Activated CD4-positive, alpha-beta T cell treated with anti-CD3 and anti-CD28 coated beads for 24 hours (primary cell): Measurements from ENCODE around the gene GSTA5.
"Not testable (repeated sequence)": the region's sequence is repeated elsewhere in the genome, so short reads cannot be mapped to it uniquely, and the experiment has no call there.

Source experiments
- DNase-seq, 2 donors: peaks; one replicate each; pipeline ENCODE4 v3.0.0-alpha.2; 2020; ENCODE audit warnings: low read depth in 2 of 2

The GSTA5 gene

DNA sequence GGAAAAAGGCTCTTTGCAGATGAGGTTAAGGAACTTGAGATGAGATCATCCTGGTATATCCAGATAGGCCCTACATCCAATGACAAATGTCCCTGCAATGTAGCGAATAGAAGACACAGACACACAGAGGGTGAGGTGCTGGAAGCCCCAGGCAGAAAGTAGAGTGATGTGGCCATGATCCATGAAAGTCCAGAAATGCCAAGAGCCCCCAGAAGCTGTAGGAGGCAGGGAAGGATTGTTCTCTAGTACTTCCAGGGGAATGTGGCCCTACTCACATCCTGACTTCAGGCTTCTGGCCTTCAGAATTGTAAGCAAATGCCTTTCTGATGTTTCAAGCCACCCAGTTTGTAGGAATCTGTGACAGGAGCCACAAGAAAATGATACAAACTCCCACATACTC is 51.0 kb downstream of the GSTA5 start:
- DNase-seq, result not testable (repeated sequence)

DNA sequence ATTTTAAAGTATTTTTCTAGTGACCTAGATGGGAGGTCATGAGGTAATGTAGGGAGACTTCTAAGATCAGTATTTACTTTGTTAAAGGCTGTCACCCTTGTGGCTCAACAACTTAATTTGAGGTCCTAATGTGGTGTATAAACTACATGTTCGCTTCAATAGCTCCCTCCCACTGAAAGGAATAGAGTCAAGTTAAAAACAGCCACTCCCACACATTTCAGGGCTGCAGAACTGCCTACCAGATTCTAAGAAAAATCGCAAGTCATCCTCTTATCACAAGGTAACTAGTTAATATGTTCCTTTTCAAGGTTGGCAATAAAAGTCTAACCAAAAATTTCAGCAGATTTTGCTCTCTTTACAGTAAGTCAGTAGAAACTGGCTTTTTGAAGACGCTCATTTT is 52.1 kb downstream of the GSTA5 start:
- no peak for DNase-seq

GRCh38 chr6:52787917-52788316 is 52.7 kb downstream of the GSTA5 start:
- no peak for DNase-seq

GRCh38 chr6:52786249-52786956 is 54.2 kb downstream of the GSTA5 start:
- no peak for DNase-seq

DNA sequence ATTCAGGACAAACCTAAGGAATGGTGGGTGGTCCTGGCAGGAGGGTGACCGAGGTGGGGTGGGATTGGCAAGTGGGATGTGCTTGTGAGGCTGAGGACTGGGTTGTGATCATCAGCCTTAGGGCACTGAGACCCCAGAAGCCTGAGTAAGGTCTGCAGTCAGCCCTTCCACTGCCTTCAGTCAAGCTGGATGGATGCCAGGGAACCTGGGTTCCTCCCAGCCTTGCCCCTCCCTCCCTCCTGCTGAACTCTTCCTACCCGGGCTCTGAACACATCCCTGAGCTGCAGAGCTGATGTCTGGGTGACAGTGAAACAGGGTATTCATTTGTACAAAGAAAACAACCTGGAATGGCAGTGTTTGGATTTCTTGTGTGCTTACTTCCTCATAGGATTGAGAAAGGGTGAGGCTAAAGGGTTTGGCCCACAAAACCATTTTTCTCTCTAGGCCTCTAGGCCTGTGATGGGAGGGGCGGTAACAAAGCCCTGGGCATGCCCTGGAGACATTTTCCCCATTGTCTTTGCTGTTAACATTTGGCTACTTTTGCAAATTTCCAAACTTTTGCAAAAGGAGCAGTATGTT is 57.8 kb downstream of the GSTA5 start:
- DNase-seq, result not testable (repeated sequence)

DNA sequence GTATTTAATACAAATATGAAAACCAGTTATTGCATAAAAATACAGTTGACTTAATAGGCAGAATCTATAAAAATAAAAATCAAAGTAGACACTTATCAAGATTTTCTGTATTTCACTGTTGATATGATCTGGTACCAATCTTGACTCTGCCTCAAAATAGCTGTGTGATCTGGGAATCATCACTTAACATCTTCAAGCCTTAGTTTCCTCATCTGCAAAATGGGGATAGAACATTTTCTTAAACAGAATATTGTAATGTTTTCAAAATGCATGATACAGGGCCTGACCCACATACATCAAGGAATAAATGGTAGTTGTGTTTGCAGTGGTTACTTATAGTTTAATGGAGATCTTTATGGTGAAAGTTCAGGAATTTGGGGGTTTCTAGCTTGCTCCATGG is 58.4 kb downstream of the GSTA5 start:
- DNase-seq, result not testable (repeated sequence)
